ENCODE results near the gene SHLD1.
"Not testable (repeated sequence)": the region's sequence is repeated elsewhere in the genome, so short reads cannot be mapped to it uniquely, and the experiment has no call there.

Gene SHLD1, protein sequence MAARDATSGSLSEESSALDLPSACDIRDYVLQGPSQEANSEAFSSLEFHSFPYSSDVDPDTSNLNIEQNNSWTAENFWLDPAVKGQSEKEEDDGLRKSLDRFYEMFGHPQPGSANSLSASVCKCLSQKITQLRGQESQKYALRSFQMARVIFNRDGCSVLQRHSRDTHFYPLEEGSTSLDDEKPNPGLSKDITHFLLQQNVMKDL

DNA sequence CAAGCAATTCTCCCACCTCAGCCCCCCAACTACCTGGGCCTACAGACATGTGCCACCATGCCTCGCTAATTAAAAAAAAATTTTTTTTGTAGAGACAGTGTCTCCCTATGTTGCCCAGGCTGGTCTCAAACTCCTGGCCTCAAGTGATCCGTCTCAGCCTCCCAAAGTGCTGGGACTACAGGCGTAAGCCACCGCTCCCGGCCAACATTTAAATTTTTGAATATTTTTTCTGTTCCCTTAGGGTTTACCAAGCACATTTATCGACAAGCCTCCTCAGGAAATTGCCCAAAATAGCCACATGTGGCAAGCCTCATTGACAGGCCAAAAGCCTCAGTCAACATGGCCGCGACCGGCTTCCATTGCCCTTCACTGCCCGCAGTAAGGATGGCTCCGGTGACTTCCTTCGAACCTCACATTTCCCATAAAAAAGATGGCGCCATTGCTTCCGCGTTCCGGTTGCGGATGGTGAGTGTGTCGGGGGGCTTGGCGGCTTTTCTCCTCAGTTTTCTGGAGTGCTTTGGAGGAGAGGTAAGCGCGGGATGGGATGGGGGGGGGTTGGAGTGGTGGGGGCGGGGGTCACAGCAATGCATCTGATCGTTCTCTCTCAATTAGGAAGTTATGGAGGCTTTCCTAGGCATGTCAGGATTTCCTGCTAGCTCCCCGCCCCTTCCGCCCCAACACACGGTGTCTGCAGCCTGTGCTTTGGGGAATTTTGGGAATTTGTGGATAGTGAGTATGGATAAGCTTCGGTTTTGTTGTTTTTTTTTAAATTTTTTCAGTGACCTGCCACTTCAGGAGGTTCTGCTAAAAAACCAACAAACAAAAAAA lies at the start of gene SHLD1:
TSS of gene SHLD1 (plus strand) at position 450 of the 828 bp plus-strand sequence. CDS start 22,465 bp downstream, outside the sequence.
- peak; percentile 78 for DNase-seq

DNA sequence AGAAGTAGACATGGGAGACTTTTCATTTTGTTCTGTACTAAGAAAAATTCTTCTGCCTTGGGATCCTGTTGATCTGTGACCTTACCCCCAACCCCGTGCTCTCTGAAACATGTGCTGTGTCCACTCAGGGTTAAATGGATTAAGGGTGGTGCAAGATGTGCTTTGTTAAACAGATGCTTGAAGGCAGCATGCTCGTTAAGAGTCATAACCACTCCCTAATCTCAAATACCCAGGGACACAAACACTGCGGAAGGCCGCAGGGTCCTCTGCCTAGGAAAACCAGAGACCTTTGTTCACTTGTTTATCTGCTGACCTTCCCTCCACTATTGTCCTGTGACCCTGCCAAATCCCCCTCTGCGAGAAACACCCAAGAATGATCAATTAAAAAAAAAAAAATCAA lies 47.9 kb upstream of the SHLD1 start:
- DNase-seq, result not testable (repeated sequence)

DNA sequence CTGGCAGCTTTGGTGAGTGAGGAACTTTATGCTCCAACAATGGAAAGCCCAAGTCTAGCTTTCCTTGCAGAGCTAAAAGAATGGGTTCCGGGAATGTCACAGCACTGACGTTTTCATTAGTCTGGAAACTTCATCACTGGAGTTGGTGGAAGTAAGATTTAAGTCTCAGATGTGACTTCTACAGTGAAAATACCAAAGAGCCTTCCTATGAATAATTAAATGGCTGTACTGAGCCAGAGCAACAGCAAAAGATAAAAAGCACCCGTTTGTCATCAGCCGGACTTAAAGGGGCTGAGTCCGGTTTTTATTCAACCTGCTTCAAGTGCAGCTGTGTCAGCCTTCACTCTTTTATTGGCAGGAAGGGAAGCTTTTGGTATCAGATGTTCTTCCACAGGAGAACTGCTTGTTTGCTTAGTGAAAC lies 46.5 kb upstream of the SHLD1 start:
- DNase-seq, result no peak

DNA sequence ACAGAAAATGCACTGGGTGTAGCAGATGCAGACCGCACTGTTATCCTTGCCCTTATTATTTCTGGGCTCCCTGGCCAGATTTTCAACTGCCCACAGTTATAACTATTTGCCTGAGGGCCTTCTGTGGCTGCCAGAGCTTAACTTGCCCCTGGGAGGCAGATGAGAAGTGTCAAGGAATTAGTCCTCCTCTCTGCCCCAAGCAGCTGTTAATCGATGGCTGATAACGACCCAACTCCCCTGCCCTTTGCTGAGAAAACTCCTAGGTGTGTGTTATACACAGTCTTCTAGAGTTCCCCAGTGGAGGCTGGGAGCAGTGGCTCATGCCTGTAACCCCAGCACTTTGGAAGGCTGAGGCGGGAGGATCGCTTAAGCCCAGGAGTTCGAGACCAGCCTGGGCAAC lies 44.4 kb upstream of the SHLD1 start:
- DNase-seq, result no peak

DNA sequence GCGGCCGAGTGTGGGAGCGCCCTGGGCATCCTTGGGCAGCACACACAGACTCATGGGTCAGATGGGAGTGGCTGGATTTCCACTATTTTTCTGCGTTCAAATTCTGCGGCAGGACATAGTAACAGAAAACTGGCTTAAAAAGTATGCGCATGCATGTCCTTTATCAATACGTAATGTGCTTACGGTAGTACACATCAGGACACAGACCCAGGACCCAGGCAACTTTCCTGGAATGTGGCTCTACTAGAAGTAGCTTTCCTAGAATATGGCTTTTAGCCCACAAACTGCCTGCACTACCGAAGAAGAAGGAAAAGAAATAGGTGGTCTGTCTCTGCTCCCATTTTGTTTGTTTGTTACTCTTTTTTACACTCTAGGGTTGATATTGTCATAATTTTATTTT lies 43.4 kb upstream of the SHLD1 start:
- DNase-seq, result no peak

DNA sequence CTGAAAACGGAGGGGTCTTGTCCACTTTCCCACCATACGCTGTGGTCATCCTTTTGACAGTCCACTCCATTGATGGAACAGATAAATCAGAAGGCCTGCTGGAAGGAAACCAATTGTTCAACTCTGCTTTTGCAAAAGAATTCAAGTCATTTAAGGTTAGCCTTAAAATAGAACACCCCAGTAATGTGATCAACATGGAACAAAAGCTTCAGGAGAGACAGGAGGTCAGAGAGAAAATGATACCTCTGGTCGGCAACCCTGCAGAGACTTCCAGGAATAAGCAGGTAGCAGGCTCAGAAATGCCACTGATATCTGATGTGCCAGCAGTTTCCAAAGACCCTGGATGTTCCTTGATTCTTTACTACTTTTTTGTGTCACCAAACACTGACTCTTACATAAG lies 39.6 kb upstream of the SHLD1 start:
- no peak for DNase-seq

DNA sequence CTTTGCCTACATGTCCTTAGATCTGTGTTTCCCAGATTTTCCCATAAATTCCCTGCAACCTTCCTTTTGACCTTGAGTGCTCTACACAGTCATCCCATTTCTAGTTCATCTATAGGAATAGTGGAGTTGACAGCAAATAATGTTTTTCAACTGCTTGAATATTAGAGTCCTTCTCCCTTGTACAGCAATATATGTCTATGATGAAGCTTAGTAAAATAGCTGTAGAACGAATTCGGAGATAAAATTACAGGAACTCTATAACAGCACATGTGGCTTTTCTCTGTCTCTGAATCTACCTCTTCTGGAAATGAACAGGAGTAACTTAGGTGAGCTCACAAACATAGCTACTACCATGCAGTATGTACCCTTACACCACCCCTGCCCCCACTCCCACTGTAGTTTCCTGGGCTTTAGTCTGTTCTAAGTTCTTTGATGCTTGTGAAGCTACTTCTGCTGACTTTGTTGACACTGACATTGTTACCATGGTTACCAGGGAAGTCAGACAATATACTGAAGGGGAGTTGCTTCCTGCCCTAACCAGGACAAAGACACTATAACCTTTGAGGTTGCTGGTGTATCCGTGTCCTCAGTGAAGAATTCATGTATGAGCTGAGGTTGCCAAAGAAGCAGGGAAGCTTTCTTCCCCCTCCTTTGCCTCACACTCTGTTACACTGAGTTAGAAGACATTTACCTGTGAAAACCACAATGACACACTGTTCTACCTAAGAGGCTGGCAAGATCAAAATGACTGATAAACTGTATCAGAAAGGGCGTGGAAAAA lies 35.8 kb upstream of the SHLD1 start:
- peak; percentile 37 for DNase-seq

DNA sequence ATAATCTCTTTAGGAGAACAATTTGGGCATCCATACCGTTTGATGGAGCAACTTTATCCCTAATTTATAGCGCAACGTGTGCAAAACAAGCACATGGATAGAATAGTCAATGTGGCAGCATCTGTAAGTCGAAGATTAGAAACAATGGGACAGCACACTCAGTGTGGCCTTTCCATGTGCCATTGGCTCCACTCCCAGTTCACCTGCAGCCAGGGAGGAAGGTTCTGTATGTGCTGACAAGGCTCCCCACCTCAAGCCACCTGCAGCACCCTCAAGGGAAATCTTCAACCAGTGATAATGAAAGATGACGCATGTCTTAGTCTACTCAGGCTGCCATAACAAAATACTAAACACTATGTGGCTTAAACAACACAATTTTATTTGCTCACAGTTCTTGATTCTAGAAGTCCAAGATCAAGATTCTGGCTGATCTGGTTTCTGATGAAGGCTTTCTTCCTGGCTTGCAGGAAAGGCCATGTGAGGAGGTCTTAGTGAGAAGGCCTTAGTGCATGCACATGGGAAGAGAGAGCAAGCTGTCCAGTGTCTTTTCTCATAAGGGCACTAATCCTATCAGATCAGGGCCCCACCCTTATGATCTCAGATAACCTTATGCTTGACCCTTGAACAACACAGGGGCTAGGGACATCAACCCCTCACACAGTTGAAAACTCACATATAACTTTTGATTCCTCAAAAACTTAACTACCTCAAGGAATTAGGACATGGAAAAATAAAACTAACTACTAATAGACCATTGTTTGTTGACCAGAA lies 34.9 kb upstream of the SHLD1 start:
- DNase-seq, result no peak

DNA sequence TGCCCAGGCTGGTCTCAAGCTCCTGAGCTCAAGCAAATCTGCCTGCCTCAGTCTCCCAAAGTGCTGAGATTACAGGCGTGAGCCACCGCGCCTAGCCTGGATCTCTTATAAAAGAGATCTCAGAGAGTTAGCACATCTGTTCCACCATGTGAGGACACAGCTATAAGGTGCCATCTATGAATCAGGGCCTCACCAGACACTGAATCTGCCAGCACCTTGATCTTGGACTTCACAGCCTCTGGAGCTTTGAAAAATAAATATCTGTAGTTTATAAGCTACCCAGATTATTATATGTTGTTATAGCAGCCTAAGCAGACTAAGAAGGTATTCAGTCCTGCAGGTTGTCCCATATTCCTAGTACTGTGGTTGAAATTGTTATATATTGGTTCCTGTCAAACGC lies 33.2 kb upstream of the SHLD1 start:
- no peak for DNase-seq

DNA sequence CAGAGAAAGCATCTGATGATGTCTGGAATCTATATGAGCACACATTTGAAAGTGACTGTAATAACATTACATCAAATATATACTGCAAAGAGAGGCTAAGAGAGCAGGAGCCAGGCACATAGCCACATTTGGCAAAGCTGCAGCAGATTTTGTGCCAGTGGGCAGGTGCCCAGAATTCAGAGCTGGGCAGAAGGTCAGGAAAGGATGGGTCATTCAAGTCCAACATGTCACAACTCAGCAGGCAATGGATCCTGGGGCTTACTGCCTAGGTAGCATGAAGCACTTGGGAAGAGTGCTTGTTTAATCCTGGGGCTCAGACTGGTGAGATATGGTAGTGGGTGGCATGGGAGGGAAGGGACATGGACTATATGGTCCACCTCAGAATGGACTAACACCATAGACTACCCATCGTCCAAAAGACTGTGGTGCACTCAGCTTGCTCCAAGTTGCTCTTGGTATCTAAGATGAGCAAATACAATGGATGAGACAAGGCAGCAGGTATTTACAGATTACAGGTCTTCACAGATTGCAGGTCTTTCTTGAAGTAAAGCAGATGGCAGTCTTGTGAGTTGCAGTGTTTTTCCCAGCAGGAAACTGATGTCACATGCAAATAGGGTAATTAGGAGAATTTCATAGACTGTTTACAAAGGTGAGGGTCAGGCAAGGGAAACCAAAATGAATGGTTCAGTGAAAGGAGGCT lies 31.2 kb upstream of the SHLD1 start:
- no peak for DNase-seq

DNA sequence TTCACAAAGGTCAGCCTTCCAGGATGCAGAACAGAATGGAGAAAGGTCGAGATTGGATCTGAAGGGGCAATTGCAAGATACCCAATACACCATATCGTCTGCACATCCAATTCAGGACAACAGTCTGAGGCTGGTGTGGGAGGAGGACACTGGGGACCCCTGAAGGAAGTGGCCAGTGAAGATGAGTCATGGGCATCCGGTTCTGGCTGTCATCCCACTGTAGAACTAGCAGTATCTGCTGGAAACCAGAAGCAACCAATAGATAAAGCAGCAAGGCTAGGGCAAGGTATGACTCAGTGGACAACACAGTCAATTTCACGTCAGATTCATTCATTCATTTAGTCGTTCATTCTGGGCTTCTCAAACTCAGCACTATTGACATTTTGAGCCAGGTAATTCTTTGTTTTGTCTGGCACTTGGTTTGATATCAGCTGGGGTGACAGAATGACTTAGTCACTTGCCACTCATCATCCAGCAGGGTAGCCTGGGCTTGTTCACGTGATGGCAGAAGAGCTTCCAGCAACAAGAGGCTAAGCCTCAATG lies 30.3 kb upstream of the SHLD1 start:
- no peak for DNase-seq

DNA sequence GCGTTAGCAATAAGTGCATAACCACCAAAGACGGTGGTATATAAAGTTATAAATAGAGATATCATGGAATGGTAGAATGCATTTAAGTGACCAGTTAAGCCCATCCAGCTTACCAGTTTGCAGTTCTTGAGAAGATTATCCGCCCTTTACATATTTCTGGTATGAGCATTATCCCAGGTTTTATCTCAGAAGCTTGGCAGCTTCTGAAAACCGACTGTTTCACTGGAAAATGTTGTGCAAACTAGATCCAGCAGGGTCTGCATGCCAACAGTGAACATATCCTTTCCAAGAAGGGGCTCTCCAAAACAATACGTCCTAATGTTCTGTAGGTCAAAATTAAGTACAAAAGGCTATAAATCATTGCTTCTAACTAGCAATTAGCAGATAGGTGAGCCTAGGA lies 29.5 kb upstream of the SHLD1 start:
- DNase-seq, result no peak

DNA sequence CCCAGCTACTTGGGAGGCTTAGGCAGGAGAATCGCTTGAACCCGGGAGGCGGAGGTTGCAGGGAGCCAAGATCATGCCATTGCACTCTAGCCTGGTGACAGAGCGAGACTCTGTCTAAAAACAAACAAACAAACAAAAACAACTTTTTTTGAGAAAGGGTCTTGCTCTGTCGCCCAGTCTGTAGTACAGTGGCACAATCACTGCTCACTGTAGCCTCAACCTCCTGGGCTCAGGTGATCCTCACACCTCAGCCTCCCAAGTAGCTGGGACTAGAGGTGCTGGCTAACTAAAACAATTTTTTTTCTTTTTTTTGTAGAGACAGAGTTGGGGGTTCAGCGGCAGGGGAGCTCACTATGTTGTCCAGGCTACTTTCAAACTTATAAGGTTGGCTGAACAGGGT lies 28.8 kb upstream of the SHLD1 start:
- DNase-seq, result not testable (repeated sequence)

DNA sequence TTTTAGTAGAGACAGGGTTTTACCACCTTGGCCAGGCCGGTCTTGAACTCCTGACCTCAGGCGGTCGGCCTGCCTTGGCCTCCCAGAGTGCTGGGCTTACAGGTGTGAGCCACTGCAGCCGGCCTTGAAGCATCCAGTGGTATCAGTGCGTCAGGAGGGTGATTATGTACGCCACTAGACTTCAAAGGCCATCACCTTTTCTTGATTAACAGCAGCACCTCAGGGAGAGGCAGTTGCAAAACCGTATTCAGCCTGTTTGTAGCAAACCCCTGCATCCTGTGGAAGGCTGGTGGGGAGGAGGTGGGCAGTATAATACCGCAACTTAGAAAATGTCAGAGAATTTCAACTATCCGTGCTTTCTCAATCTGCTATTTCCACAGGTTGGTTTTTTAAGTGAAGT lies 27.3 kb upstream of the SHLD1 start:
- DNase-seq, result no peak

DNA sequence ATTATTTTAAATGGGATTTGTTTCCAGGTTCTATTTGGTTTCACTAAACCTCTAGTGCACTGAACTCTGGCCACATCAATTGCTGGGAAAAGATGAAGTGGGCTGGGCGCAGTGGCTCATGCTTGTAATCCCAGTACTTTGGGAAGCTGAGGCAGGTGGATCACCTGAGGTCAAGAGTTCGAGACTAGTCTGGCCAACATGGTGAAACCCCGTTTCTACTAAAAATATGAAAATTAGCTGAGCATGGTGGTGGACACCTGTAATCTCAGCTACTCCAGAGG lies 25.1 kb upstream of the SHLD1 start:
- not testable (repeated sequence) for DNase-seq

DNA sequence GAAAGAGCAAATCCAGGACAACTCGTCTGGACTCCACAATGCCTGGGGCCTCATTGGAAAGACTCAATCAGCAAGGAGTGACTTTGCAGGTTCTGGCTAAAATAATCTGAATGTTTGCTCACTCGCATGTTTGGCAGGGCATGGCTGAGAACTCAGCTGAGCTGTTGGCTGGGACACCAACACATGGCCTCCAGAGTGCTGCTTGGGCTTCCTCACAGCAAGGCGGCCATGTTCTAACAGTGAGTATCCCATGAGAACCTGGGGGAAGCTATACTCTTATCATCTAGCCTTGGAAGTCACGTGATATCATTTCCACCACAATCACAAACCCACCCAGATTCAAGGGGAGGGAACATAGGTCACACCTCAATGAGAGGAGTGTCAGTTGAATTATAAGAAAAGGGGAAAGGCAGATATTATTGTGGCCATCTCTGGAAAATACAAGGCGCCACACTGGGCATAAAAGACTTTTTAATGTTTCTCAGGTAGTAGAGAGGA lies 23.1 kb upstream of the SHLD1 start:
- DNase-seq, result no peak

DNA sequence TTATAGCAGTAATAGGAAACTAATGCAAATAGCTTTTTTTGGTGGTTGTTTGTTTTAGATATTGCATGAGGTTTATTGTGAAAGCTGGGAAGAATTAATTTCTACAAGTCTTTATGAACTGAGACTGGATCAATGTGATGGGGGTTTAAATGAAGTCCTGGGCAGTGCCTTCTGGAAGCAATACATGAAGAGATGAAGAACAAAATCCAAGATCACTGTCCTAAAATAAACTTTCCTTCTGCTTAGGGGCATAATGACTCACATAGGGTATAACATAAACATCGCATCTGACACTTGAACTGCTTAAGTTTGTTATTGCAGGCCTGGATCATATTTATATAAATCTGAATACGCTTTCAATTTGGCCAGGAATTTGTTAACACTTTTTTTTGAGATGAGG lies 20.9 kb upstream of the SHLD1 start:
- no peak for DNase-seq

DNA sequence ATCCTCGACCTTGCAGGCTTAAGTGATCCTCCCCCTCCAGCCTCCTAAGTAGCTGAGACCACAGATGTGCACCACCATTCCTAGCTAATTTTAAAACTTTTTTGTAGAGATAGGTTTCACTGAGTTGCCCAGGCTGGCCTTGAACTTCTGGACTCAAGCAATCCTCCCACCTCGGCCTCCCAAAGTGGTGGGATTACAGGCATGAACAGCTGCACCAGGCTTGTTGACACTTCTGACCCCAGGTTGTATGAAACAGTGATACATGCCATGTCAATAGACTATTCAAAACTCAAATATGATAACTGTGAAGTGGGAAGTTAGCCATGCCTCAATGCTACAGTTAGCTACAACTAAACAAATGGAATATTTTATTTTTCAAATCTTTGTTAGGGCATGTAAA lies 20.1 kb upstream of the SHLD1 start:
- DNase-seq, result no peak

DNA sequence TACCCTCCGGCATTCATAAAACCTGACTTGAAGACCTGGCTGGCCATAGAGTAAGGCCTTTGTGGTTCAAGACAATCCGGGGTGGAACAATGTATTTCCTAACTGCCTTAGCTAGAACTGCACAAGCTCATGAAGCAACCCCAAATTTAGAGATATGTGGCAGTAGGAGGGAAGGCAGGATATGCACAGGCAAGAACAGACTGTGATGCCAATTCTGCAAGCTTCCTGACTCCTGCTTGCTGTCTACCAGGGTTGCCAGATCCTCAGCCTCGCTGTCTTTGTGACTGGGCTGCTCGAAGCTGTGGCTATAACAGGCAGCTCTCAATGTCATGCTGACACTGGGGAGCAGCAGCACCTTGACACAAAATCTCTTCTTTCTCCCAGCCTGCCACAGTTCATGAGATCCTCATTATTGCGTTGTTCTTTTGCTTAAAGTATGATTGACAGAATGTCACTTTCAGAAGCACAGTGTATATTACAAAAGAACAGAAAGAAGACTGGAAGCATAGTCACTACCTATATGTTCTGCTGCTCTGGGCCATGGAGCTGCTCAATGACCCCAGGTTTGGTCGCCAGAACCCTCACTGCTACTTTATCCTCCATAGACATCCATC lies 18.3 kb upstream of the SHLD1 start:
- no peak for DNase-seq

DNA sequence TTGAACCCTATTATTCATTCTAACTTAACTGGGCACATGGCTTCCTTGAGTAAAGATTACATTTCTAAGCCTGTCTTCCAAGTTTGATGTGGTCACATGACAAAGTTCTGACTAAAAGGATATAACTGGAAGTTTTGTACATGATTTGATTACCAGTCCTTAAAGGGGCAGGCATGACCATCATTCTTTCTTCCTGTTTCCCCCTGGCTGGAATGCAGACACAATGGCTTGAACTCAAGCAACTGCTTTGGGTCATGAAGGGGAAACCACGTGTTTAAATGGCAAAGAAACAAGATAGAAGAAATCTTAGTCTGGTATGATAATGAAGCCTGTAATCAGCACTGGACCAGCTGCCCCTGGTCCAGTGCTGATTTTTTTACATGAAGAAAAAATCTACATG lies 15.6 kb upstream of the SHLD1 start:
- no peak for DNase-seq

DNA sequence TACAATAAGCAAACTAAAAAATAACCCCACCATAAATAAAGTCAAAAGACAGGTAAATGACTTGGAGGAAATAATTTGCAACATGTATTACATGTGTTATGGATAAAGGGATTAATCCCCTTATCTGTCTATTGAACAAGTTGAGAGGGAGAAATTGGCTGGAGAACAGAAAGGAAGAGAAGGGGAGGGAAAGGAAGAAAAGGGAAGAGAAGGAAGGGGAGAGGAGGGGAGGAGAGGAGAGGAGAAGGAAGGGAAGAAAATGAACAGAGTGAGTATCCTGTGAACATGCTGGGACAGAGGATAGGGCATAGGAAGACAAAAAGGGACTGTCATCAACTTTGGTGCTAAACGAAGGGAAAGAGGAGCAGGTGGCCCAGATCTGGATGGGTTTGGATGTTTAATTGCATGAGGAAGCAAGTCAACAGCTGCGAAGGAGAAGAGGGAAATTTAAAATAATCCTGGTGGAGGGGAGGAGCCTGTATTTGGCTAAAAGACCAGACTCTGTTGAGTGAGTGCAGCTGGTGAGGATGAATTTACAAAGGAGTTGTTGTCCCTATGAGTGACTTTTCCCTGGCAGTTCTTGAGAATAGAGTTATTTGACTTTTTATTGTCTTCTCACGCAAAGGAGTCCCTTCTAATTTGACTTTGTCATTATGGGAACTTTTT lies 14.2 kb upstream of the SHLD1 start:
- DNase-seq, result no peak

All from activated CD4-positive, CD25-positive, alpha-beta regulatory T cell treated with anti-CD3 and anti-CD28 coated beads, Interleukin-2, amount 50 U/mL, for 72 hours (primary cell).